Stomach (tissue), 9 donors: ENCODE data around the gene WNT9A. TPM values are rescaled to one million over a fixed set of nuclear protein-coding genes. Genes with fewer than 3 reads are reported as not detected.

Experiments
- DNase-seq, 2 donors: peaks; one replicate each; pipeline versions ENCODE4 v3.0.0 to v3.0.0-alpha.2; 2013 to 2019
- H3K27ac ChIP-seq, 5 donors: fragments of 200-600 bp in 4 of 5; sonication (generic) in 4 of 5; one replicate each; pipeline ENCODE4 v1.5.1; 2013 to 2019; ENCODE audit warnings: mild to moderate bottlenecking in 1 of 5, moderate library complexity in 1 of 5
- H3K27me3 ChIP-seq, 3 donors: fragments of 200-600 bp; sonication (generic); one replicate each; pipeline ENCODE4 v1.5.1; 2017 to 2019; ENCODE audit warnings: mixed run types in 1 of 3
- H3K36me3 ChIP-seq, 4 donors: fragments of 200-600 bp; sonication (generic); 1 replicate in 3 of 4; 2 replicates in 1 of 4; pipeline ENCODE4 v1.5.1; 2016 to 2019
- H3K4me1 ChIP-seq, 4 donors: fragments of 200-600 bp; sonication (generic); one replicate each; pipeline ENCODE4 v1.5.1; 2016 to 2019
- H3K4me3 ChIP-seq, 4 donors: fragments of 200-600 bp; sonication (generic) in 3 of 4; one replicate each; pipeline ENCODE4 v1.5.1; 2016 to 2019; ENCODE audit warnings: mild to moderate bottlenecking in 1 of 4
- H3K9me3 ChIP-seq, 4 donors: fragments of 200-600 bp; sonication (generic); one replicate each; pipeline ENCODE4 v1.5.1; 2016 to 2019
- EP300 ChIP-seq: sonication (generic); formaldehyde crosslinking; IDR thresholded peaks from one replicate; pipeline ENCODE4 v1.6.1; 2017; ENCODE audit warnings: antibody characterized with exemption
- POLR2A ChIP-seq, 4 donors: fragments of 450-650 bp; IDR thresholded peaks; one replicate each; pipeline ENCODE4 v1.6.1; 2016; ENCODE audit warnings: antibody characterized with exemption in 4 of 4, control low read depth in 2 of 4, mild to moderate bottlenecking in 1 of 4, moderate library complexity in 1 of 4
- POLR2AphosphoS5 ChIP-seq, 3 donors: sonication (generic); formaldehyde crosslinking; IDR thresholded peaks; one replicate each; pipeline ENCODE4 v1.6.1; 2016; ENCODE audit warnings: antibody characterized with exemption in 3 of 3
- WGBS, 5 donors: extraction: QIAGEN DNeasy Blood & Tissue Kit in 3 of 5; methylation state at CpG; one replicate each; pipeline versions ENCODE4 v1.1.5 to v1.1.7; 2013 to 2018; 5-methylcytosine and 5-hydroxymethylcytosine counted together
- intact Hi-C: fragments of 100-400 bp; cut with DNase I; formaldehyde crosslinking; loops from one replicate; pipeline ENCODE4 v1.15.1; 2023; ENCODE audit warnings: low total_unique reads
- polyA plus RNA-seq, 3 donors: library from polyadenylated mRNA; stranded (reverse); fragments of 200-250 nt; gene quantifications; one replicate each; pipeline ENCODE4 v1.2.3, GENCODE V29; 2013
- total RNA-seq, 5 donors: library from RNA; depleted of rRNA; stranded (reverse); fragments of >200 nt; gene quantifications; one replicate each; pipeline versions ENCODE4 v1.1.0 to v1.2.3, GENCODE V29; 2014 to 2016
- TF ChIP-seq, protein P1 (sequence below), 7 experiments: fragments of 450-650 bp in 4 of 7; fragments of 200-600 bp in 3 of 7; sonication (generic) in 3 of 7; IDR thresholded peaks; one replicate each; pipeline ENCODE4 v1.5.1; 2016 to 2019; ENCODE audit warnings: antibody characterized with exemption in 7 of 7, control low read depth in 2 of 7, mild to moderate bottlenecking in 1 of 7
- donor health status: healthy with polysubstance abuse.
- donor health status: Bipolar disorder and iron deficiency.
- donor health status: healthy.

WNT9A gene
- total and polyA plus RNA-seq, 8 donors = 1.1 to 22.2 (median 3.0) TPM

DNA sequence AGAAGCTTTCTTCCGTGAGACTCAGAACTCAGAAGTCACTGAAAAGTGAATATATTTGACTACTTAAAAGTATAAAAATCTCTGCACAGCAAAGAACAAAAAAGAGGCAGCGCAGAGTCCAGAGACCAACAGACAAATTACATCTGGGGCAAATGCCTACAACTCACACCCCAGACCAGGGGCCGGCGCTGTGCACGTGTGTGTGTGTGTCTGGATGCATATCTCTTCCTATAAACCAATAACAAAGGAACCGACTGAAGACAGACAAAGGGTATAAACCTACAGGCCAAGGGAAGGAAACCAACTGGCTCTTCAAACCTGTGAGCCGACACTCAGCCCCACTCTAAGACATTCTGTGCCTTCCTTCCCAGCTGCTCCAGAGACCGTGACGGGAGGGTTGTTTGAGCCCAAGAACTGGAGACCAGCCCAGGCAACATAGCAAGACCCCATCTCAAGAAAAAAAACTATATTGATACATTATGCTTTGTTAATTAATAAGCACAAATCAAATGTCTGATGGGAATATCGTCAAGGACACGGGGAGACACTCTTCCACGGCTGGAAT is 18.8 kb downstream of the WNT9A start:
- Histone ChIP-seq H3K27me3 (no peaks in the 10 kb centered on the region), H3K4me3 (no peak overlapping the region), H3K4me1 (no peaks in the 10 kb centered on the region), H3K9me3 (no peaks in the 10 kb centered on the region), H3K36me3 (peaks cover 0 to 7% (median 0%) of the 10 kb centered on the region in 4 donors), H3K27ac (no peak overlapping the region)
- WGBS, 5 donors = 80 to 87% (median 82%) methylated on average over 12 of the region's 12 CpGs
- intact Hi-C loops = no loop called here
- DNase-seq = no peak
- no peak for TF ChIP-seq POLR2A (IDR thresholded peaks at IDR 0.05)
- TF ChIP-seq, protein P1, sequence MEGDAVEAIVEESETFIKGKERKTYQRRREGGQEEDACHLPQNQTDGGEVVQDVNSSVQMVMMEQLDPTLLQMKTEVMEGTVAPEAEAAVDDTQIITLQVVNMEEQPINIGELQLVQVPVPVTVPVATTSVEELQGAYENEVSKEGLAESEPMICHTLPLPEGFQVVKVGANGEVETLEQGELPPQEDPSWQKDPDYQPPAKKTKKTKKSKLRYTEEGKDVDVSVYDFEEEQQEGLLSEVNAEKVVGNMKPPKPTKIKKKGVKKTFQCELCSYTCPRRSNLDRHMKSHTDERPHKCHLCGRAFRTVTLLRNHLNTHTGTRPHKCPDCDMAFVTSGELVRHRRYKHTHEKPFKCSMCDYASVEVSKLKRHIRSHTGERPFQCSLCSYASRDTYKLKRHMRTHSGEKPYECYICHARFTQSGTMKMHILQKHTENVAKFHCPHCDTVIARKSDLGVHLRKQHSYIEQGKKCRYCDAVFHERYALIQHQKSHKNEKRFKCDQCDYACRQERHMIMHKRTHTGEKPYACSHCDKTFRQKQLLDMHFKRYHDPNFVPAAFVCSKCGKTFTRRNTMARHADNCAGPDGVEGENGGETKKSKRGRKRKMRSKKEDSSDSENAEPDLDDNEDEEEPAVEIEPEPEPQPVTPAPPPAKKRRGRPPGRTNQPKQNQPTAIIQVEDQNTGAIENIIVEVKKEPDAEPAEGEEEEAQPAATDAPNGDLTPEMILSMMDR (IDR thresholded peaks at IDR 0.05) = no peak
- TF ChIP-seq POLR2AphosphoS5 (IDR thresholded peaks at IDR 0.05) = no peak
- TF ChIP-seq EP300 = no peak

DNA sequence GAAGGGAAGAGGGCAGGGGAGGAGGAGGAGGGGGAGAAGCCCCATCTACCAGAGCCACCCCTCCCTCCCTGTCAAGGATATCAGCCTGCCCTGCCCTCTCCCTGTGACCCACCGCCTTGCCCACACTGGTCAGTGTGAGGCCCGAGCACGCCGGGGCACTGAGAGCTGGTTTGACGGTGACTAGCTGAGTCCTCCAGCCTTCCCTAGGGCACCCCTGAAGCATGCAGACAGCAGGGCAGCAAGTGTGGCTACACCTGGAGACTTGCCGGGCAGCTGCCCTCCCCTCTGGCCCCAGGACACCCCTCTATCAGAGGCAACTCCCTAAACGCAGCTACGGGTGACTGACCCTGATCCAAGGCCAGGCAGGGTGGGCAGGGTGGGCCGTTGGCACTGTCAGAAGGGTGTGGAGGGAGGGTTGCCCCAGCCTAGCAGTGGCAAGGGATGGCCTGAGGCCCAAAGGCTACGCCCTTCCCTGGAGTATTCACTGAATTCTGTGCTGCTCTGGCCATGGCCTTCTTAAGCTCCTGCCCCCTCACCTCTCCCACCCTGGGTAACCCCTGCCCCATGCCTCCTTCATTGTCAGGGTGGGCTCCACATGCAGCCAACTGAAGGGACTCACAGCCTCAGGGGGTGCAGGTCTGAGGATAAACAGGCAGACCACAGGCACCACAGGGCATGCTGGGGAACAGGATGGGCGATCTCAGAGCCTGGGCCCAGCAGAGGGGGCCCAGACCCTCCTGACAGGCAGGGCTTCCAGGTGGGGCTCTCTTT is 19.6 kb downstream of the WNT9A start:
- DNase-seq = no peak
- no peaks in the 10 kb centered on the region for H3K4me1 ChIP-seq
- TF ChIP-seq POLR2AphosphoS5 (IDR thresholded peaks at IDR 0.05) = no peak
- TF ChIP-seq, protein P1 (IDR thresholded peaks at IDR 0.05) = no peak
- no peak for TF ChIP-seq EP300
- no peak for TF ChIP-seq POLR2A (IDR thresholded peaks at IDR 0.05)
- intact Hi-C loops = no loop called here
- H3K36me3 ChIP-seq = peaks cover 0 to 9% (median 0%) of the 10 kb centered on the region in 4 donors
- H3K4me3 ChIP-seq = no peak overlapping the region
- no peaks in the 10 kb centered on the region for H3K27me3 ChIP-seq
- H3K9me3 ChIP-seq = no peaks in the 10 kb centered on the region
- no peak overlapping the region for H3K27ac ChIP-seq
- WGBS, 5 donors = 71 to 94% (median 75%) methylated on average over 6 to 11 of the region's 11 CpGs

DNA sequence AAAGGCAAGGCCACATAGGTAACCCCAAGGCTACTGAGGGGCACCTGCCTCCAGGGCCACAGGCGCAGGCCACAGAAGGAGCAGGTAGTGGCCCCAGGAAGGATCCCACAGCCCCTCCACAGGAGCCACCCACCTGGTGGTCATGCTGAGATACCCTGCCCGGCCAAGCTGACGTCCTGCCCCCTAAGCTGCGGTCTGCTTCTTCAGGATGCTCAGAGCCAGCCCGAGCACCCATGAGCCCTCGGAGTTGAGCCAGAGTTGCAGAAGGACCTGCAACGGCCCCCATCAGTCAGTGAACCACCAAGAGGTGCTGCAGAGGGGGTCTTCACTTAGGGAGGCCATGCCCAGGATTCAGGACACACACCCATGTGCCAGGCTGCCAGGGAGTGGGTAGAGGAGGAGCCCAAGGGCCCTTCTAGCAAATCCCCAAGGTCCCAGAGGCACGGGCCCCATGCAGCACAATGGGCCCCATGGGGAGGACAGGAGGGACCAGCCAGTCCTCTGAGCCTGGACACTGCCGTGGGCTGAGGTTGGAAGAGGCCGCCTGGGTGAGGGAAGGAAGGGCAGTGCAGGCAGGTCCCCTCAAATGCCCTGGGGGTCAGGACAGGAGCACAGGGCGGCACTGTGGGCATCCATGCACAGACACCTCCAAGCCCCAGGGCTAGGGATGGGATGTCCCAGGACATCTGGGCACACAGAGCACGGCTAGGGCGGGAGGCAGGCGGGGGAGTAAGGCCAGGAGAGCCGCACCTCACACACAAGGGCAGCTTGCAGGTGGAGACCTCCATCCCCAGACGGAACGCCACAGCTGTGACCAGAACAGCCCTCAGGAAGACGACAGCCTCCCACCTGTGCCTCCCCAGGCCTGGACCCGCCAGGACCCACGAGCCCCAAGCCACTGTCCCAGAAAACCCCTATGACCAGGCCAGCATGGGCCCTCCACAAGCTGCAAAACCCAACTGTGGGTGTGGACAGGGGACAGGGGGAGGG is 20.5 kb downstream of the WNT9A start:
- Histone ChIP-seq H3K27me3 (no peaks in the 10 kb centered on the region), H3K9me3 (no peaks in the 10 kb centered on the region), H3K4me1 (no peaks in the 10 kb centered on the region), H3K4me3 (no peak overlapping the region), H3K36me3 (peaks cover 0 to 14% (median 0%) of the 10 kb centered on the region in 4 donors), H3K27ac (no peak overlapping the region)
- intact Hi-C loops = no loop called here
- 83 to 97% (median 87%) methylated on average over 6 to 20 of the region's 20 CpGs for WGBS, 5 donors
- DNase-seq = no peak
- TF ChIP-seq POLR2A (IDR thresholded peaks at IDR 0.05) = no peak
- TF ChIP-seq, protein P1 (IDR thresholded peaks at IDR 0.05) = no peak
- TF ChIP-seq EP300 = no peak
- no peak for TF ChIP-seq POLR2AphosphoS5 (IDR thresholded peaks at IDR 0.05)

DNA sequence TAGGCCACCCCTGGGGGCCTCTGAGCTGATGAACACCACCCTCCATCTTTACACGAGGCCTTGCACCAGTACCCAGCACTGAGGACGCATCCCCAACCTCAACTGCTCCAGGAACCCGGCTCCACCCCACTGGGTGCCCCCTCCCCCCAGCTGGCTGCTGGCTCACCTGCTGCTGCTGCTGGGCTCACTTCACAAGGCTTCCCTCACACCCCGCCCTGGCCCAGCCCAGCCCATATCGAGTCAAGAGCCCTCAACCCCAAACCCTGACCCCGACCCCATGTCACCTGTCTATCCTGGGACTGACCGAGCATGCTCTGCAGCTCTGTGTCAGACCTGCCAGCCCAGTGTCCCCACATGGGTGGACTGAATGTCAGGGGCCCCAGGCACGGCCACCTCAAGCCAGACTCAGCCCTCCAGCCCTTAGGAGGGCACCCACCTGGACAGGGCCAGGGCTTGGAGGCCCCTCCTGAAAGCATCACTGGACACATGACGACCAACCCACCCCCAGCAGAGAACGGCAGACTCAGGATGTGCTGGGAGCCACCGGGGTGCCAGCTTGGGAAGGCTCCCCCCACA is 21.4 kb downstream of the WNT9A start:
- Histone ChIP-seq H3K4me3 (no peak overlapping the region), H3K4me1 (no peaks in the 10 kb centered on the region), H3K27ac (no peak overlapping the region), H3K36me3 (peaks cover 0 to 19% (median 5%) of the 10 kb centered on the region in 4 donors), H3K9me3 (no peaks in the 10 kb centered on the region), H3K27me3 (no peaks in the 10 kb centered on the region)
- DNase-seq = no peak
- intact Hi-C loops = no loop called here
- TF ChIP-seq POLR2A (IDR thresholded peaks at IDR 0.05) (no peak), POLR2AphosphoS5 (IDR thresholded peaks at IDR 0.05) (no peak), EP300 (no peak)
- TF ChIP-seq, protein P1 (IDR thresholded peaks at IDR 0.05) = no peak
- 72 to 94% (median 85%) methylated on average over 5 to 11 of the region's 11 CpGs for WGBS, 5 donors
